ENCODE measurements around the gene PLD4.

DNA sequence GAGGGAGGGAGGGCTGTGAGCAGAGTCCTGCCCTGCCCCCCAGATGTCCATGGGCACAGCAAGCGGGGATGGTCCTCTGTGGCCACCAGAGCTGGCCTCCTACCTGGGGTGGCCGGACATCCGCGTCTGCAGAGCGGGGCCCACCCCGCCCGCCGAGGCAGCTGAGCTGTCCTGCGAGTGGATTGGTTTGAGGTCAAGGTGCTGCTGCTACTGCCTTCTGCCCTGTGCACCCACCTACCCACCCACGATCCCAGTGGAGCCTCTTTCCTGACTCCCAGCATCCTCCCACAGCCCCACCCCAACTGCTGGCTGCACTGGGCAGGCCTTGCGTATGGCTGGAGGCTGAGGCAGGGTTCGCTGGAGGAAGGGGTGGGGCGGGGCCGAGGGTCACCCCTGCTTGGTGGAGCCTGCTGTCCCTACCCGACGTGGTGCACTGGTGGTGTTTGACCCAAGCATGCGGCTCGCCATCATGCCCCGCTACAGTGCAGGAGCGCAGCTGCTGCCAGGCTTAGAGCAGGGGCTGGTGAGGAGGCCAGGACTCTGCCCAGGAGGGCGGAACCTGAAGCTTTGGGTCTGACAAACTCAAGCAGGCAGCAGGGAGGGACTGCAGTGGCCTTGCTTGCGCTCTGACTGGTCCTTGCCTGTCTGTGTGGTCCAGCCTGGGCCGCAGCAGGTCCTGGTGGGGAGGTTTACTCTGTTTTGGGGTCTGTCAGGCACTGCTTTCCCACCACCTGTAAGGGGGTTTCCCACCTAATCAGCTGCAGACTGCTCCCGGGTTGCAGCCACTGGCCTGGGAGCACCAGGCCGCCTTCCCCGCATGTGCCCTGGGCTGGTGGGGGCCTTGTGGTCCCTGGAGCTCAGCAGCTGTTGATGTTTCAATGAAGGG, 35.9 kb upstream of the PLD4 start:
- TF ChIP-seq, protein P1, sequence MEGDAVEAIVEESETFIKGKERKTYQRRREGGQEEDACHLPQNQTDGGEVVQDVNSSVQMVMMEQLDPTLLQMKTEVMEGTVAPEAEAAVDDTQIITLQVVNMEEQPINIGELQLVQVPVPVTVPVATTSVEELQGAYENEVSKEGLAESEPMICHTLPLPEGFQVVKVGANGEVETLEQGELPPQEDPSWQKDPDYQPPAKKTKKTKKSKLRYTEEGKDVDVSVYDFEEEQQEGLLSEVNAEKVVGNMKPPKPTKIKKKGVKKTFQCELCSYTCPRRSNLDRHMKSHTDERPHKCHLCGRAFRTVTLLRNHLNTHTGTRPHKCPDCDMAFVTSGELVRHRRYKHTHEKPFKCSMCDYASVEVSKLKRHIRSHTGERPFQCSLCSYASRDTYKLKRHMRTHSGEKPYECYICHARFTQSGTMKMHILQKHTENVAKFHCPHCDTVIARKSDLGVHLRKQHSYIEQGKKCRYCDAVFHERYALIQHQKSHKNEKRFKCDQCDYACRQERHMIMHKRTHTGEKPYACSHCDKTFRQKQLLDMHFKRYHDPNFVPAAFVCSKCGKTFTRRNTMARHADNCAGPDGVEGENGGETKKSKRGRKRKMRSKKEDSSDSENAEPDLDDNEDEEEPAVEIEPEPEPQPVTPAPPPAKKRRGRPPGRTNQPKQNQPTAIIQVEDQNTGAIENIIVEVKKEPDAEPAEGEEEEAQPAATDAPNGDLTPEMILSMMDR (IDR thresholded peaks at IDR 0.05): no peak
- no peak for TF ChIP-seq POLR2AphosphoS5 (IDR thresholded peaks at IDR 0.05)
- TF ChIP-seq EP300 (IDR thresholded peaks at IDR 0.05): no peak
- no peak for TF ChIP-seq POLR2A (IDR thresholded peaks at IDR 0.05)

Measured in suprapubic skin (tissue), 4 donors.